ENCODE data around the gene GLI3.
"Not testable (repeated sequence)": the region's sequence is repeated elsewhere in the genome, so short reads cannot be mapped to it uniquely, and the experiment has no call there.

The GLI3 gene

GRCh38 chr7:42226354-42226941, 10.6 kb downstream of the GLI3 start:
- Mint-ChIP-seq H3K4me3 (no peak overlapping the region), H3K27ac (no peak overlapping the region), H3K36me3 (no peaks in the 10 kb centered on the region), H3K27me3 (peaks cover 36% of the 10 kb centered on the region), H3K4me1 (peaks cover 4% of the 10 kb centered on the region), H3K9me3 (no peaks in the 10 kb centered on the region)

- H3K4me3 Mint-ChIP-seq: no peak overlapping the region
- peaks cover 28% of the 10 kb centered on the region for H3K27me3 Mint-ChIP-seq
- H3K4me1 Mint-ChIP-seq: peaks cover 4% of the 10 kb centered on the region
- no peaks in the 10 kb centered on the region for H3K36me3 Mint-ChIP-seq
- H3K9me3 Mint-ChIP-seq: no peaks in the 10 kb centered on the region
- no peak overlapping the region for H3K27ac Mint-ChIP-seq
Observed at GRCh38 chr7:42224391-42225003, 12.5 kb downstream of the GLI3 start.

GRCh38 chr7:42222891-42223290, 14.1 kb downstream of the GLI3 start:
- Mint-ChIP-seq H3K4me1 (peaks cover 4% of the 10 kb centered on the region), H3K9me3 (no peaks in the 10 kb centered on the region), H3K27ac (no peak overlapping the region), H3K27me3 (peaks cover 18% of the 10 kb centered on the region), H3K36me3 (no peaks in the 10 kb centered on the region), H3K4me3 (no peak overlapping the region)

- Mint-ChIP-seq H3K4me3 (no peak overlapping the region), H3K27me3 (peaks cover 12% of the 10 kb centered on the region), H3K27ac (no peak overlapping the region), H3K4me1 (no peaks in the 10 kb centered on the region), H3K9me3 (no peaks in the 10 kb centered on the region), H3K36me3 (no peaks in the 10 kb centered on the region)
Observed at GRCh38 chr7:42222125-42222524, 14.9 kb downstream of the GLI3 start.

GRCh38 chr7:42221304-42221703, 15.7 kb downstream of the GLI3 start:
- Mint-ChIP-seq H3K36me3 (no peaks in the 10 kb centered on the region), H3K27ac (no peak overlapping the region), H3K9me3 (no peaks in the 10 kb centered on the region), H3K4me1 (no peaks in the 10 kb centered on the region), H3K27me3 (peaks cover 8% of the 10 kb centered on the region), H3K4me3 (no peak overlapping the region)

GRCh38 chr7:42219447-42219846, 17.6 kb downstream of the GLI3 start:
- no peak overlapping the region for H3K27ac Mint-ChIP-seq
- no peak overlapping the region for H3K4me3 Mint-ChIP-seq
- H3K4me1 Mint-ChIP-seq: no peaks in the 10 kb centered on the region
- H3K9me3 Mint-ChIP-seq: no peaks in the 10 kb centered on the region
- peaks cover 5% of the 10 kb centered on the region for H3K27me3 Mint-ChIP-seq
- no peaks in the 10 kb centered on the region for H3K36me3 Mint-ChIP-seq

- H3K27me3 Mint-ChIP-seq: peaks cover 2% of the 10 kb centered on the region
- peaks cover 3% of the 10 kb centered on the region for H3K9me3 Mint-ChIP-seq
Observed at GRCh38 chr7:42218248-42218647, 18.8 kb downstream of the GLI3 start.

GRCh38 chr7:42217548-42217947, 19.5 kb downstream of the GLI3 start:
- Mint-ChIP-seq H3K27me3 (peaks cover 2% of the 10 kb centered on the region), H3K9me3 (peaks cover 3% of the 10 kb centered on the region), H3K4me3 (no peak overlapping the region), H3K27ac (no peak overlapping the region), H3K4me1 (no peaks in the 10 kb centered on the region), H3K36me3 (no peaks in the 10 kb centered on the region)

More at GRCh38 chr7:42218248-42218647, 18.8 kb downstream of the GLI3 start:
- Mint-ChIP-seq H3K27ac (no peak overlapping the region), H3K36me3 (no peaks in the 10 kb centered on the region), H3K4me1 (no peaks in the 10 kb centered on the region), H3K4me3 (no peak overlapping the region)

GRCh38 chr7:42217053-42217452, 20.0 kb downstream of the GLI3 start:
- Mint-ChIP-seq H3K4me3 (no peak overlapping the region), H3K36me3 (no peaks in the 10 kb centered on the region), H3K4me1 (no peaks in the 10 kb centered on the region), H3K27ac (no peak overlapping the region), H3K9me3 (peaks cover 3% of the 10 kb centered on the region), H3K27me3 (peaks cover 4% of the 10 kb centered on the region)

GRCh38 chr7:42214060-42214679, 22.8 kb downstream of the GLI3 start:
- Mint-ChIP-seq H3K27ac (no peak overlapping the region), H3K9me3 (peaks cover 3% of the 10 kb centered on the region), H3K36me3 (no peaks in the 10 kb centered on the region), H3K27me3 (peaks cover 4% of the 10 kb centered on the region), H3K4me1 (no peaks in the 10 kb centered on the region), H3K4me3 (no peak overlapping the region)

- Mint-ChIP-seq H3K36me3 (no peaks in the 10 kb centered on the region), H3K9me3 (peaks cover 3% of the 10 kb centered on the region), H3K4me3 (no peak overlapping the region), H3K27ac (no peak overlapping the region), H3K27me3 (peaks cover 4% of the 10 kb centered on the region), H3K4me1 (no peaks in the 10 kb centered on the region)
Observed at GRCh38 chr7:42213093-42213492, 23.9 kb downstream of the GLI3 start.

GRCh38 chr7:42212541-42213090, 24.4 kb downstream of the GLI3 start:
- Mint-ChIP-seq H3K4me3 (no peak overlapping the region), H3K9me3 (peaks cover 3% of the 10 kb centered on the region), H3K36me3 (no peaks in the 10 kb centered on the region), H3K27me3 (peaks cover 2% of the 10 kb centered on the region), H3K4me1 (no peaks in the 10 kb centered on the region), H3K27ac (no peak overlapping the region)

GRCh38 chr7:42211938-42212337, 25.1 kb downstream of the GLI3 start:
- Mint-ChIP-seq H3K4me1 (no peaks in the 10 kb centered on the region), H3K27ac (no peak overlapping the region), H3K27me3 (peaks cover 2% of the 10 kb centered on the region), H3K36me3 (no peaks in the 10 kb centered on the region), H3K4me3 (no peak overlapping the region), H3K9me3 (peaks cover 3% of the 10 kb centered on the region)

GRCh38 chr7:42210779-42211178, 26.2 kb downstream of the GLI3 start:
- no peaks in the 10 kb centered on the region for H3K36me3 Mint-ChIP-seq
- no peaks in the 10 kb centered on the region for H3K4me1 Mint-ChIP-seq
- H3K27ac Mint-ChIP-seq: no peak overlapping the region
- H3K9me3 Mint-ChIP-seq: peaks cover 3% of the 10 kb centered on the region
- no peak overlapping the region for H3K4me3 Mint-ChIP-seq
- peaks cover 2% of the 10 kb centered on the region for H3K27me3 Mint-ChIP-seq

GRCh38 chr7:42210333-42210732, 26.7 kb downstream of the GLI3 start:
- Mint-ChIP-seq H3K36me3 (no peaks in the 10 kb centered on the region), H3K9me3 (peaks cover 3% of the 10 kb centered on the region), H3K27ac (no peak overlapping the region), H3K4me3 (no peak overlapping the region), H3K27me3 (peaks cover 2% of the 10 kb centered on the region), H3K4me1 (no peaks in the 10 kb centered on the region)

- H3K4me1 Mint-ChIP-seq, H3K4me3 Mint-ChIP-seq, H3K9me3 Mint-ChIP-seq, H3K27me3 Mint-ChIP-seq, H3K36me3 Mint-ChIP-seq, H3K27ac Mint-ChIP-seq: not testable (repeated sequence)
Observed at GRCh38 chr7:42209085-42209484, 27.9 kb downstream of the GLI3 start.

Measured in activated naive CD4-positive, alpha-beta T cell treated with anti-CD3 and anti-CD28 coated beads, Interleukin-2, amount 50 U/mL, for 24 hours (primary cell).